Caco-2 (cell line): ENCODE results near the gene UBTD1. TPM values are rescaled to one million over a fixed set of nuclear protein-coding genes. Genes with fewer than 3 reads are reported as not detected.

Experiments used
- Bru-seq: library from RNA; stranded (reverse); fragments of 400-500 nt; gene quantifications from one replicate; lab custom pipeline; 2021; lab: Mats Ljungman, UMichigan
- BruChase-seq, 2 experiments: library from RNA; stranded (reverse); fragments of 400-500 nt; gene quantifications; one replicate each; lab custom pipeline; 2021; lab: Mats Ljungman, UMichigan
- BruUV-seq: library from RNA; stranded (reverse); fragments of 400-500 nt; replicated peaks from 2 replicates; lab custom pipeline; 2021; lab: Mats Ljungman, UMichigan
- CTCF ChIA-PET: fragments of 300-600 bp; sonication (Branson Sonifier 250); formaldehyde crosslinking; loops from one replicate; lab custom pipeline; 2022; ENCODE audit warnings: antibody characterized with exemption; lab: Charles Lee
- POLR2A ChIA-PET: fragments of 300-600 bp; sonication (Branson Sonifier 250); formaldehyde crosslinking; loops from one replicate; lab custom pipeline; 2022; ENCODE audit warnings: antibody characterized with exemption; lab: Charles Lee
- DNase-seq, 2 experiments: peaks; one replicate each; pipeline versions ENCODE4 v3.0.0 to v3.0.0-alpha.2; 2020 to 2022
- H3K27me3 ChIP-seq: replicated peaks from 2 replicates; pipeline ENCODE4 v1.6.0; 2011; ENCODE audit warnings: low read length; ENCODE audit not compliant: control insufficient read depth, insufficient read depth
- H3K36me3 ChIP-seq: 2 replicates; pipeline ENCODE4 v1.5.1; 2011; ENCODE audit warnings: low read length; ENCODE audit not compliant: control insufficient read depth, insufficient read depth
- H3K4me1 ChIP-seq: fragments of 250-450 bp; sonication (Bioruptor Pico); 2 replicates; pipeline ENCODE4 v1.5.1; 2020; ENCODE audit warnings: mild to moderate bottlenecking
- H3K4me3 ChIP-seq: 2 replicates; pipeline ENCODE4 v1.5.1; 2011; ENCODE audit warnings: low read depth, mild to moderate bottlenecking, control low read depth, low read length
- H3K9me3 ChIP-seq: fragments of 250-450 bp; sonication (Bioruptor Pico); 2 replicates; pipeline ENCODE4 v1.5.1; 2020; ENCODE audit warnings: mild to moderate bottlenecking, moderate library complexity
- H3K27ac Mint-ChIP-seq: one replicate; pipeline ENCODE4 v1.8.0; 2022; ENCODE audit warnings: mixed read lengths; ENCODE audit not compliant: unreplicated experiment
- H3K27me3 Mint-ChIP-seq: one replicate; pipeline ENCODE4 v1.8.0; 2022; ENCODE audit warnings: mixed read lengths; ENCODE audit not compliant: insufficient read depth, unreplicated experiment
- H3K36me3 Mint-ChIP-seq: one replicate; pipeline ENCODE4 v1.8.0; 2022; ENCODE audit warnings: mild to moderate bottlenecking, mixed read lengths; ENCODE audit not compliant: insufficient read depth, unreplicated experiment
- H3K4me1 Mint-ChIP-seq: one replicate; pipeline ENCODE4 v1.8.0; 2022; ENCODE audit warnings: low read depth, mixed read lengths; ENCODE audit not compliant: unreplicated experiment
- H3K4me3 Mint-ChIP-seq: one replicate; pipeline ENCODE4 v1.8.0; 2022; ENCODE audit warnings: mild to moderate bottlenecking, moderate library complexity, mixed read lengths; ENCODE audit not compliant: unreplicated experiment
- H3K9me3 Mint-ChIP-seq: one replicate; pipeline ENCODE4 v1.8.0; 2022; ENCODE audit warnings: mixed read lengths; ENCODE audit not compliant: unreplicated experiment
- intact Hi-C: fragments of 100-400 bp; cut with micrococcal nuclease; formaldehyde crosslinking; loops from one replicate; pipeline ENCODE4 v1.10.0; 2022; ENCODE audit not compliant: unreplicated experiment
- long read RNA-seq: library from polyadenylated mRNA; stranded (forward); transcript quantifications from one replicate; pipeline ENCODE4 v2.0.0, GENCODE V29; 2022
- total RNA-seq: library from RNA; stranded (reverse); gene quantifications from 2 replicates; pipeline ENCODE4 v1.2.3, GENCODE V29; 2022
- TF ChIP-seq, protein P1 (sequence below), 2 experiments: fragments of 200-600 bp in 1 of 2; IDR thresholded peaks; 1 replicate in 1 of 2; 2 replicates in 1 of 2; pipeline versions ENCODE4 v1.5.1 to v1.8.0; 2011 to 2022; ENCODE audit warnings: antibody characterized with exemption in 1 of 2, control low read depth in 1 of 2, inconsistent platforms in 1 of 2, low read depth in 1 of 2, low read length in 1 of 2, mild to moderate bottlenecking in 1 of 2, moderate library complexity in 1 of 2; ENCODE audit not compliant: insufficient read depth in 1 of 2, severe bottlenecking in 1 of 2, unreplicated experiment in 1 of 2

Gene UBTD1
- total RNA-seq: 11.4 and 11.7 TPM in 2 replicates
- Bru-seq, nascent RNA: percentile 52 among the genes with signal in this experiment
- percentile 53 among the genes with signal in this experiment for BruChase-seq, experiment 1, labeled RNA remaining after a 2-hour chase
- percentile 49 among the genes with signal in this experiment for BruChase-seq, experiment 2, labeled RNA remaining after a 6-hour chase
- long read RNA-seq, transcript UBTD1-201 (3 exons, 1,706 nt): major isoform, 20 of 21 reads
- long read RNA-seq, partial matches to known transcripts: 1 of 21 reads
- long read RNA-seq, other reads (novel, unspliced or antisense): 0 of 21 reads

- intact Hi-C loops: loop anchor here (1.0 to 5.0 kb wide), 4 partner anchors 36 to 167 kb away; partner anchors contain the start of genes EXOSC1, FRAT2 and ZDHHC16
- H3K9me3 ChIP-seq: no peaks in the 10 kb centered on the region
- BruUV-seq: no TSS peak
- DNase-seq: peak; percentile 56 to 64
- ChIA-PET POLR2A (interaction anchor here (0.6 to 0.8 kb wide), 7 partner anchors 24 to 238 kb away, joined by 3 read pairs; partner anchors contain the start of genes RRP12 and ZFYVE27), CTCF (interaction anchor here (0.6 to 1.7 kb wide), 7 partner anchors 8 to 114 kb away, joined by 3 to 8 read pairs (median 5); partner anchors contain the start of gene ANKRD2)
- Mint-ChIP-seq H3K4me1 (peaks cover 25% of the 10 kb centered on the region), H3K9me3 (no peaks in the 10 kb centered on the region), H3K4me3 (peak within 1 kb of the TSS; percentile 91), H3K36me3 (peaks cover 14% of the 10 kb centered on the region), H3K27ac (peak within 1 kb of the TSS; percentile 91), H3K27me3 (no peaks in the 10 kb centered on the region)
- no peaks in the 10 kb centered on the region for H3K36me3 ChIP-seq
- TF ChIP-seq, protein P1, sequence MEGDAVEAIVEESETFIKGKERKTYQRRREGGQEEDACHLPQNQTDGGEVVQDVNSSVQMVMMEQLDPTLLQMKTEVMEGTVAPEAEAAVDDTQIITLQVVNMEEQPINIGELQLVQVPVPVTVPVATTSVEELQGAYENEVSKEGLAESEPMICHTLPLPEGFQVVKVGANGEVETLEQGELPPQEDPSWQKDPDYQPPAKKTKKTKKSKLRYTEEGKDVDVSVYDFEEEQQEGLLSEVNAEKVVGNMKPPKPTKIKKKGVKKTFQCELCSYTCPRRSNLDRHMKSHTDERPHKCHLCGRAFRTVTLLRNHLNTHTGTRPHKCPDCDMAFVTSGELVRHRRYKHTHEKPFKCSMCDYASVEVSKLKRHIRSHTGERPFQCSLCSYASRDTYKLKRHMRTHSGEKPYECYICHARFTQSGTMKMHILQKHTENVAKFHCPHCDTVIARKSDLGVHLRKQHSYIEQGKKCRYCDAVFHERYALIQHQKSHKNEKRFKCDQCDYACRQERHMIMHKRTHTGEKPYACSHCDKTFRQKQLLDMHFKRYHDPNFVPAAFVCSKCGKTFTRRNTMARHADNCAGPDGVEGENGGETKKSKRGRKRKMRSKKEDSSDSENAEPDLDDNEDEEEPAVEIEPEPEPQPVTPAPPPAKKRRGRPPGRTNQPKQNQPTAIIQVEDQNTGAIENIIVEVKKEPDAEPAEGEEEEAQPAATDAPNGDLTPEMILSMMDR (IDR thresholded peaks at IDR 0.05; ENCODE audit: insufficient read depth in 1 of 2, low read depth in 1 of 2, low read length in 1 of 2, severe bottlenecking in 1 of 2, unreplicated experiment in 1 of 2): peak in 1 of 2 experiments; percentile 9
- H3K4me1 ChIP-seq: peaks cover 23% of the 10 kb centered on the region
- peak within 1 kb of the TSS; percentile 71 for H3K4me3 ChIP-seq
- H3K27me3 ChIP-seq: no peaks in the 10 kb centered on the region
Measured at GRCh38 chr10:97498841-97499560, at the start of gene UBTD1. Gene UBTD1, plus strand, starts transcription at chr10:97498924. Its CDS starts 280 bp downstream, at chr10:97499204.

- H3K27ac Mint-ChIP-seq: no peak overlapping the region
- BruUV-seq: no TSS peak
- no peaks in the 10 kb centered on the region for H3K27me3 ChIP-seq
- peaks cover 6% of the 10 kb centered on the region for H3K4me1 ChIP-seq
- H3K36me3 ChIP-seq: peaks cover 2% of the 10 kb centered on the region; the same call in 1 of the 2 replicates
- H3K4me3 Mint-ChIP-seq: no peak overlapping the region
- no peaks in the 10 kb centered on the region for H3K9me3 ChIP-seq
- H3K27me3 Mint-ChIP-seq: no peaks in the 10 kb centered on the region
- no peaks in the 10 kb centered on the region for H3K9me3 Mint-ChIP-seq
- TF ChIP-seq, protein P1 (IDR thresholded peaks at IDR 0.05; ENCODE audit: insufficient read depth in 1 of 2, low read depth in 1 of 2, low read length in 1 of 2, severe bottlenecking in 1 of 2, unreplicated experiment in 1 of 2): no peak
- no peak for DNase-seq
- no peak overlapping the region for H3K4me3 ChIP-seq
- ChIA-PET CTCF (no interaction called here), POLR2A (no interaction called here)
- no peaks in the 10 kb centered on the region for H3K4me1 Mint-ChIP-seq
- peaks cover 54% of the 10 kb centered on the region for H3K36me3 Mint-ChIP-seq
- intact Hi-C loops: no loop called here
Measured at GRCh38 chr10:97450828-97451227, 47.9 kb upstream of the UBTD1 start.

DNA sequence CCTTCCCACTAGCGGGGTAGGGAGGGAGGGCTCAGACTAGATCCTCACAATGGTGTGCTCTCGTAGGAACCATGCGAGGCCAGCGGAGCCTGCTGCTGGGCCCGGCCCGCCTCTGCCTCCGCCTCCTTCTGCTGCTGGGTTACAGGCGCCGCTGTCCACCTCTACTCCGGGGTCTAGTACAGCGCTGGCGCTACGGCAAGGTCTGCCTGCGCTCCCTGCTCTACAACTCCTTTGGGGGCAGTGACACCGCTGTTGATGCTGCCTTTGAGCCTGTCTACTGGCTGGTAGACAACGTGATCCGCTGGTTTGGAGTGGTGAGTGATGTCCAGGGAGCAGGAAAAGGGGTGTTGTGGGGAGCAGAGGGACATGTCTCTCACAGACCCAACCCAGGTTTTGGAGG, 47.1 kb upstream of the UBTD1 start:
- H3K4me3 ChIP-seq: no peak overlapping the region
- intact Hi-C loops: no loop called here
- peaks cover 6% of the 10 kb centered on the region for H3K4me1 ChIP-seq
- no peaks in the 10 kb centered on the region for H3K27me3 Mint-ChIP-seq
- no peak for DNase-seq
- H3K27me3 ChIP-seq: no peaks in the 10 kb centered on the region
- no peaks in the 10 kb centered on the region for H3K4me1 Mint-ChIP-seq
- H3K27ac Mint-ChIP-seq: peak overlapping the region; percentile 53
- POLR2A ChIA-PET: interaction anchor here (0.7 kb wide), 1 partner anchor 17 kb away, joined by 3 read pairs; no protein-coding TSS in a partner anchor
- no TSS peak for BruUV-seq
- no peaks in the 10 kb centered on the region for H3K9me3 Mint-ChIP-seq
- TF ChIP-seq, protein P1 (IDR thresholded peaks at IDR 0.05; ENCODE audit: insufficient read depth in 1 of 2, low read depth in 1 of 2, low read length in 1 of 2, severe bottlenecking in 1 of 2, unreplicated experiment in 1 of 2): no peak
- no peaks in the 10 kb centered on the region for H3K9me3 ChIP-seq
- H3K36me3 ChIP-seq: peaks cover 2% of the 10 kb centered on the region; the same call in 1 of the 2 replicates
- H3K4me3 Mint-ChIP-seq: no peak overlapping the region
- H3K36me3 Mint-ChIP-seq: peaks cover 52% of the 10 kb centered on the region
- CTCF ChIA-PET: no interaction called here
